Caco-2 (cell line): ENCODE measurements around the gene HPF1. TPM values are rescaled to one million over a fixed set of nuclear protein-coding genes. Genes with fewer than 3 reads are reported as not detected.

ENCODE experiments used
- BruUV-seq: library from RNA; stranded (reverse); fragments of 400-500 nt; replicated peaks from 2 replicates; lab custom pipeline; 2021; lab: Mats Ljungman, UMichigan
- CTCF ChIA-PET: fragments of 300-600 bp; sonication (Branson Sonifier 250); formaldehyde crosslinking; loops from one replicate; lab custom pipeline; 2022; ENCODE audit warnings: antibody characterized with exemption; lab: Charles Lee
- POLR2A ChIA-PET: fragments of 300-600 bp; sonication (Branson Sonifier 250); formaldehyde crosslinking; loops from one replicate; lab custom pipeline; 2022; ENCODE audit warnings: antibody characterized with exemption; lab: Charles Lee
- DNase-seq, 2 experiments: peaks; one replicate each; pipeline versions ENCODE4 v3.0.0 to v3.0.0-alpha.2; 2020 to 2022
- H3K27me3 ChIP-seq: replicated peaks from 2 replicates; pipeline ENCODE4 v1.6.0; 2011; ENCODE audit warnings: low read length; ENCODE audit not compliant: control insufficient read depth, insufficient read depth
- H3K36me3 ChIP-seq: 2 replicates; pipeline ENCODE4 v1.5.1; 2011; ENCODE audit warnings: low read length; ENCODE audit not compliant: control insufficient read depth, insufficient read depth
- H3K4me1 ChIP-seq: fragments of 250-450 bp; sonication (Bioruptor Pico); 2 replicates; pipeline ENCODE4 v1.5.1; 2020; ENCODE audit warnings: mild to moderate bottlenecking
- H3K4me3 ChIP-seq: 2 replicates; pipeline ENCODE4 v1.5.1; 2011; ENCODE audit warnings: low read depth, mild to moderate bottlenecking, control low read depth, low read length
- H3K9me3 ChIP-seq: fragments of 250-450 bp; sonication (Bioruptor Pico); 2 replicates; pipeline ENCODE4 v1.5.1; 2020; ENCODE audit warnings: mild to moderate bottlenecking, moderate library complexity
- H3K27ac Mint-ChIP-seq: one replicate; pipeline ENCODE4 v1.8.0; 2022; ENCODE audit warnings: mixed read lengths; ENCODE audit not compliant: unreplicated experiment
- H3K27me3 Mint-ChIP-seq: one replicate; pipeline ENCODE4 v1.8.0; 2022; ENCODE audit warnings: mixed read lengths; ENCODE audit not compliant: insufficient read depth, unreplicated experiment
- H3K36me3 Mint-ChIP-seq: one replicate; pipeline ENCODE4 v1.8.0; 2022; ENCODE audit warnings: mild to moderate bottlenecking, mixed read lengths; ENCODE audit not compliant: insufficient read depth, unreplicated experiment
- H3K4me1 Mint-ChIP-seq: one replicate; pipeline ENCODE4 v1.8.0; 2022; ENCODE audit warnings: low read depth, mixed read lengths; ENCODE audit not compliant: unreplicated experiment
- H3K4me3 Mint-ChIP-seq: one replicate; pipeline ENCODE4 v1.8.0; 2022; ENCODE audit warnings: mild to moderate bottlenecking, moderate library complexity, mixed read lengths; ENCODE audit not compliant: unreplicated experiment
- H3K9me3 Mint-ChIP-seq: one replicate; pipeline ENCODE4 v1.8.0; 2022; ENCODE audit warnings: mixed read lengths; ENCODE audit not compliant: unreplicated experiment
- CTCF ChIP-seq, 2 experiments: fragments of 200-600 bp in 1 of 2; IDR thresholded peaks; 1 replicate in 1 of 2; 2 replicates in 1 of 2; pipeline versions ENCODE4 v1.5.1 to v1.8.0; 2011 to 2022; ENCODE audit warnings: antibody characterized with exemption in 1 of 2, control low read depth in 1 of 2, inconsistent platforms in 1 of 2, low read depth in 1 of 2, low read length in 1 of 2, mild to moderate bottlenecking in 1 of 2, moderate library complexity in 1 of 2; ENCODE audit not compliant: insufficient read depth in 1 of 2, severe bottlenecking in 1 of 2, unreplicated experiment in 1 of 2
- intact Hi-C: fragments of 100-400 bp; cut with micrococcal nuclease; formaldehyde crosslinking; loops from one replicate; pipeline ENCODE4 v1.10.0; 2022; ENCODE audit not compliant: unreplicated experiment
- total RNA-seq: library from RNA; stranded (reverse); gene quantifications from 2 replicates; pipeline ENCODE4 v1.2.3, GENCODE V29; 2022

HPF1 gene
- total RNA-seq, 1 experiment from 2014 or later = 14.9 TPM

DNA sequence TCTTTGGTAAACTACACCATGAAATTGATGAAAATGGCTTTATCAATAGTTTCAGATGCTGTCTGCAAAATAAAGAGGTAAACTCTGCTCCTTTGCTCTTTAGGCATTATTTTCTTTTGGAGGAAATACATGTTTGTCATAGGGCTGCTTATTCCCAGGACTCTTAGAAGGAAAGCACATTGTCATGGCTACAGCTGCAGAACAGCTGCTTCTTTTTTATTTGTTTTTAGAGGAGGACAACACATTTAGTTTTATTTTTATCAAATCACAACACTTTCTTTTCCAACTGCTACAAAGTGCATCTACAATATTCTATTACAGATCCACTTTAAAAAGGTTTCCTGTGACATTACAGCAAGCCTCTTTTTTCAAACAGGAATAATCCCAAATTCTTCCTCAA is 12.7 kb upstream of the HPF1 start:
- TF ChIP-seq CTCF (IDR thresholded peaks at IDR 0.05; ENCODE audit: insufficient read depth in 1 of 2, low read depth in 1 of 2, low read length in 1 of 2, severe bottlenecking in 1 of 2, unreplicated experiment in 1 of 2) = no peak
- Histone ChIP-seq H3K9me3 (no peaks in the 10 kb centered on the region), H3K4me1 (no peaks in the 10 kb centered on the region), H3K36me3 (no peaks in the 10 kb centered on the region), H3K27me3 (no peaks in the 10 kb centered on the region), H3K4me3 (no peak overlapping the region)
- H3K4me1 Mint-ChIP-seq = no peaks in the 10 kb centered on the region
- H3K27ac Mint-ChIP-seq = no peak overlapping the region
- DNase-seq = no peak
- BruUV-seq = no TSS peak
- POLR2A ChIA-PET = no interaction called here
- CTCF ChIA-PET = no interaction called here
- H3K36me3 Mint-ChIP-seq = no peaks in the 10 kb centered on the region
- intact Hi-C loops = no loop called here
- peaks cover 3% of the 10 kb centered on the region for H3K27me3 Mint-ChIP-seq
- H3K9me3 Mint-ChIP-seq = no peaks in the 10 kb centered on the region
- no peak overlapping the region for H3K4me3 Mint-ChIP-seq

- Histone ChIP-seq H3K9me3 (no peaks in the 10 kb centered on the region), H3K4me1 (no peaks in the 10 kb centered on the region), H3K36me3 (no peaks in the 10 kb centered on the region), H3K27me3 (no peaks in the 10 kb centered on the region), H3K4me3 (no peak overlapping the region)
- Mint-ChIP-seq H3K27ac (no peak overlapping the region), H3K4me3 (no peak overlapping the region), H3K27me3 (peaks cover 3% of the 10 kb centered on the region), H3K9me3 (no peaks in the 10 kb centered on the region), H3K36me3 (no peaks in the 10 kb centered on the region), H3K4me1 (no peaks in the 10 kb centered on the region)
- BruUV-seq = no TSS peak
- POLR2A ChIA-PET = no interaction called here
- intact Hi-C loops = no loop called here
- no peak for TF ChIP-seq CTCF (IDR thresholded peaks at IDR 0.05; ENCODE audit: insufficient read depth in 1 of 2, low read depth in 1 of 2, low read length in 1 of 2, severe bottlenecking in 1 of 2, unreplicated experiment in 1 of 2)
- CTCF ChIA-PET = no interaction called here
- DNase-seq = no peak
Measured at GRCh38 chr4:169768385-169768784, 10.6 kb upstream of the HPF1 start.

DNA sequence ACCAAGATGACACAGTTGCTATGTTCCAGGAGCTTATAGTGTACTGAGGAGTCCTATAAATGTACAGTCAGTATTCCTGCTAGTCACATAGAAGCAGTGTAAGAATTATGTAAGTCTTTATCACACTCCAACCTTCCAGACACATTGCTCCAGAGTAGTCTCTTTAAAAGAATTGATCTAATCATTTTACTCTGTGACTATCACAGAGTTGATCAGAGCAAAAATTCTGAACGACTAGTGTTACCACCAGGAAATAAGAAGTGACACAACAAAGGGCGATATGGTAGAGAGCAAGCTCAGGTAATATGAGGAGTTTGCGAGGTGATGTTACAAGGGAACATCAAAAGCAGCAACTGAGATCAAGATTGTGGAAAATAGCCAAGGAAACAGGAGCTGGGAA is 9.0 kb upstream of the HPF1 start:
- DNase-seq = no peak
- Mint-ChIP-seq H3K27me3 (peaks cover 3% of the 10 kb centered on the region), H3K4me1 (no peaks in the 10 kb centered on the region), H3K4me3 (no peak overlapping the region), H3K9me3 (no peaks in the 10 kb centered on the region), H3K27ac (no peak overlapping the region), H3K36me3 (no peaks in the 10 kb centered on the region)
- Histone ChIP-seq H3K9me3 (no peaks in the 10 kb centered on the region), H3K4me3 (no peak overlapping the region), H3K4me1 (no peaks in the 10 kb centered on the region), H3K36me3 (no peaks in the 10 kb centered on the region), H3K27me3 (no peaks in the 10 kb centered on the region)
- BruUV-seq = no TSS peak
- POLR2A ChIA-PET = no interaction called here
- CTCF ChIA-PET = no interaction called here
- no peak for TF ChIP-seq CTCF (IDR thresholded peaks at IDR 0.05; ENCODE audit: insufficient read depth in 1 of 2, low read depth in 1 of 2, low read length in 1 of 2, severe bottlenecking in 1 of 2, unreplicated experiment in 1 of 2)
- intact Hi-C loops = no loop called here
